ENCODE measurements around the gene CCL7. TPM values are rescaled to one million over a fixed set of nuclear protein-coding genes. Genes with fewer than 3 reads are reported as not detected.

Gene CCL7
- polyA plus RNA-seq, 3 donors: 0.25 to 0.38 TPM; not detected in 1

DNA sequence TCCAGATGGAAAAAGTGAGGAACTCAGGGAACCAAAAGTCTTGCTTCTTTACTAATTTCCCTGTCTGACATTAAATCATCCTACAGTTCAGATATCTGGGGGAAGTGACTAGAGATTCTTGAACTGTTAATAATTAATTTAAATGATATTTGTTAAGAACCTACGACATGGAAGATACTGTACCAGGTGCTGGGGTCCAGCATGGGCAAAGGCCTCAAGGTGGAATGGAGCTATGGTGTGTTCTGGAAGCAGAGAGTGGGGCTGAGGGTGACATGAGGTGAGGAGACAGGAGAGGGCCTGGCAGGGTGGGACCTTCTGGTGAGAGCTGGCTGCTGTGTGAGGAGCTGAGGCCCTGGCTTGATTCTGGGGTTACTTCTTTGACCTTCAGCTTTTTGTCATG is 21.0 kb upstream of the CCL7 start:
- Histone ChIP-seq H3K9me3 (replicated peaks in 1 of 2; ENCODE audit: control insufficient read depth in 1 of 2, insufficient read depth in 1 of 2, low read length in 2 of 2) (no peaks in the 10 kb centered on the region), H2AFZ (ENCODE audit: insufficient read depth, low read depth, low read length, poor library complexity, severe bottlenecking) (no peak overlapping the region), H3K4me2 (replicated peaks; ENCODE audit: extremely low read depth, low read length, poor library complexity, severe bottlenecking) (peak overlapping the region; percentile 48), H3K36me3 (replicated peaks in 1 of 2; ENCODE audit: control insufficient read depth in 1 of 2, insufficient read depth in 2 of 2, low read length in 2 of 2) (no peaks in the 10 kb centered on the region), H3K27me3 (ENCODE audit: control insufficient read depth in 2 of 2, insufficient read depth in 2 of 2, low read length in 2 of 2) (no peaks in the 10 kb centered on the region), H4K20me1 (ENCODE audit: insufficient read depth, low read length) (no peaks in the 10 kb centered on the region), H3K4me1 (ENCODE audit: control insufficient read depth in 1 of 2, insufficient read depth in 2 of 2, low read length in 2 of 2) (peaks cover 84 to 87% of the 10 kb centered on the region in 2 donors), H3K27ac (ENCODE audit: low read depth in 1 of 2, low read length in 2 of 2) (peak overlapping the region; percentile 71 to 94), H3K79me2 (ENCODE audit: insufficient read depth, low read length) (no peaks in the 10 kb centered on the region), H3K9ac (ENCODE audit: insufficient read depth, low read length, poor library complexity, severe bottlenecking) (peak overlapping the region; percentile 55), H3K4me3 (replicated peaks in 1 of 3; ENCODE audit: low read depth in 2 of 3, low read length in 3 of 3) (no peak overlapping the region)
- H3K4me3 Mint-ChIP-seq: peak overlapping the region in 1 of 2 donors; percentile 47
- WGBS (ENCODE audit: insufficient coverage): 29% methylated on average over 1 of the region's 1 CpG
- peaks cover 0 to 9% (median 0%) of the 10 kb centered on the region in 7 donors for H3K9me3 Mint-ChIP-seq
- TF ChIP-seq, protein P1, sequence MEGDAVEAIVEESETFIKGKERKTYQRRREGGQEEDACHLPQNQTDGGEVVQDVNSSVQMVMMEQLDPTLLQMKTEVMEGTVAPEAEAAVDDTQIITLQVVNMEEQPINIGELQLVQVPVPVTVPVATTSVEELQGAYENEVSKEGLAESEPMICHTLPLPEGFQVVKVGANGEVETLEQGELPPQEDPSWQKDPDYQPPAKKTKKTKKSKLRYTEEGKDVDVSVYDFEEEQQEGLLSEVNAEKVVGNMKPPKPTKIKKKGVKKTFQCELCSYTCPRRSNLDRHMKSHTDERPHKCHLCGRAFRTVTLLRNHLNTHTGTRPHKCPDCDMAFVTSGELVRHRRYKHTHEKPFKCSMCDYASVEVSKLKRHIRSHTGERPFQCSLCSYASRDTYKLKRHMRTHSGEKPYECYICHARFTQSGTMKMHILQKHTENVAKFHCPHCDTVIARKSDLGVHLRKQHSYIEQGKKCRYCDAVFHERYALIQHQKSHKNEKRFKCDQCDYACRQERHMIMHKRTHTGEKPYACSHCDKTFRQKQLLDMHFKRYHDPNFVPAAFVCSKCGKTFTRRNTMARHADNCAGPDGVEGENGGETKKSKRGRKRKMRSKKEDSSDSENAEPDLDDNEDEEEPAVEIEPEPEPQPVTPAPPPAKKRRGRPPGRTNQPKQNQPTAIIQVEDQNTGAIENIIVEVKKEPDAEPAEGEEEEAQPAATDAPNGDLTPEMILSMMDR (IDR thresholded peaks at IDR 0.05): no peak
- H3K27ac Mint-ChIP-seq: no peak overlapping the region
- peaks cover 3 to 13% of the 10 kb centered on the region in 2 donors for H3K36me3 Mint-ChIP-seq
- peaks cover 27% of the 10 kb centered on the region for H3K4me1 Mint-ChIP-seq
- peaks cover 0 to 11% (median 0%) of the 10 kb centered on the region in 3 donors for H3K27me3 Mint-ChIP-seq (ENCODE audit: low read depth in 3 of 3)
- intact Hi-C loops (cut with micrococcal nuclease): loop anchor here in 1 of 2 donors (2.0 to 5.0 kb wide), 2 partner anchors 48 to 118 kb away; no protein-coding TSS in a partner anchor
- DNase-seq: no peak

DNA sequence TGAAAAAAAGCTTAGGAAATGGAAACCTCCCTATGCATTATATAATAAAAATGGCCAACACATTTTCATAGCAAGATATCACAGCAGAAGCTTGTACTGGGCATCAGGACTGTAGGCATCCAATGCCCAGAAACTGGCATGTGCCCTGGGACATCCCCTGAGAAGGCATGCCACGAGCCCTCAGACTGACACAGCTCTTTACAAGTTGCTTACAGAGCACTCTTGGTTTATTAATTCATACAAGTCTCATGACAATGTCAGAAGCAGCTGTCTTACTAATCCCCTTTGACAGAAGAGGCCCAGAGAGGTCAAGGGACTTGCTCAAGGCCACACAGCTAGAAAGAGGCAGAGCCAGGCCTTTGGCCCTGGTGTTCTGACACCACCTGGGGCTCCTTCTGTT is 20.5 kb upstream of the CCL7 start:
- Histone ChIP-seq H3K79me2 (ENCODE audit: insufficient read depth, low read length) (no peaks in the 10 kb centered on the region), H3K4me3 (replicated peaks in 1 of 3; ENCODE audit: low read depth in 2 of 3, low read length in 3 of 3) (no peak overlapping the region), H3K9me3 (replicated peaks in 1 of 2; ENCODE audit: control insufficient read depth in 1 of 2, insufficient read depth in 1 of 2, low read length in 2 of 2) (no peaks in the 10 kb centered on the region), H3K9ac (ENCODE audit: insufficient read depth, low read length, poor library complexity, severe bottlenecking) (peak overlapping the region; percentile 55), H3K36me3 (replicated peaks in 1 of 2; ENCODE audit: control insufficient read depth in 1 of 2, insufficient read depth in 2 of 2, low read length in 2 of 2) (no peaks in the 10 kb centered on the region), H3K4me1 (ENCODE audit: control insufficient read depth in 1 of 2, insufficient read depth in 2 of 2, low read length in 2 of 2) (peaks cover 84 to 87% of the 10 kb centered on the region in 2 donors), H4K20me1 (ENCODE audit: insufficient read depth, low read length) (no peaks in the 10 kb centered on the region), H3K27me3 (ENCODE audit: control insufficient read depth in 2 of 2, insufficient read depth in 2 of 2, low read length in 2 of 2) (no peaks in the 10 kb centered on the region), H3K4me2 (replicated peaks; ENCODE audit: extremely low read depth, low read length, poor library complexity, severe bottlenecking) (peak overlapping the region; percentile 48), H3K27ac (ENCODE audit: low read depth in 1 of 2, low read length in 2 of 2) (peak overlapping the region; percentile 71 to 94), H2AFZ (ENCODE audit: insufficient read depth, low read depth, low read length, poor library complexity, severe bottlenecking) (no peak overlapping the region)
- WGBS (ENCODE audit: insufficient coverage): no CpG with 5 or more reads among the region's 1 CpG
- intact Hi-C loops (cut with micrococcal nuclease): loop anchor here in 1 of 2 donors (2.0 to 5.0 kb wide), 2 partner anchors 49 to 118 kb away; no protein-coding TSS in a partner anchor
- H3K27me3 Mint-ChIP-seq (ENCODE audit: low read depth in 3 of 3): peaks cover 0 to 11% (median 0%) of the 10 kb centered on the region in 3 donors
- peaks cover 31% of the 10 kb centered on the region for H3K4me1 Mint-ChIP-seq
- H3K36me3 Mint-ChIP-seq: peaks cover 3 to 13% of the 10 kb centered on the region in 2 donors
- peak overlapping the region in 1 of 7 donors; percentile 50 for H3K27ac Mint-ChIP-seq
- TF ChIP-seq, protein P1 (IDR thresholded peaks at IDR 0.05): no peak
- peak; percentile 70 to 93 (median 82) for DNase-seq
- peaks cover 0 to 9% (median 0%) of the 10 kb centered on the region in 7 donors for H3K9me3 Mint-ChIP-seq
- no peak overlapping the region for H3K4me3 Mint-ChIP-seq
